Islet precursor cell (in vitro differentiated cells): Measurements from ENCODE around the gene CACNA1H.

Source experiments
- DNase-seq: peaks from one replicate; pipeline ENCODE4 v3.0.0-alpha.2; 2018

The CACNA1H gene

DNA sequence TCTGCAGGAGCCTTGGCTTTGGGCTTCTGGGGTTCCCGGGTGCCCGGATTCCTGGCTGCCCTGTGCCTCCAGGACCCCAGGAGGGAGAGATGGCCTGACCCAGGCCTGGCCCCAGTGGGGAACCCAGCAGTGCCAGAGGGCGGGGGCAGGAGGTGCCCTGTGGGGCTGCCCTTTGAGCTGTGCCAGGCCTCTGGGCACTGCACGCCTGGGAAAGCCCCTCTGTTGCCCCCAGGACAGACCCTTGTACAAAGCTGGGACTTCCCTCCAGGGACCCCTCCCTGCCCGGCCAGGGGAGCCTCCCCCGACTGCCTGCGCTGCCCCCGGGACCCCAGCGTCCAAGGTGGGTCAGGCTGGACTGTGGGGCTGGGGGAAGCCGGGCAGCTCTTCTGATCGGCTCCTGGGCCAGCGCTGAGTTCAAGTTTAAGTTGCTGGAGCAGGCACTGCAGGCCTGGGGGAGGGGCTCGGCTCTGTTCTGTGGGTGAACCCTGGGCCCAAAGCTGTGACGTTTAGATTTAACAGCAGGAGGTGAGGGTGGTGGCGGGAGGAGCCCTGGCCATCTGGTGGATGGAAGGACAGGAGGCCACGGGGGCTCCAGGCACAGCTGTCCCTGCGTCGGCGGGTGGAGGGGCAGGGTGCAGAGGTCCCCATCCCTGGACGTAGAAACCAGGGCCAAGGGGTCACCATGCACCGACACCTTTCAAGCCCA is 29.2 kb upstream of the CACNA1H start:
- no peak for DNase-seq

DNA sequence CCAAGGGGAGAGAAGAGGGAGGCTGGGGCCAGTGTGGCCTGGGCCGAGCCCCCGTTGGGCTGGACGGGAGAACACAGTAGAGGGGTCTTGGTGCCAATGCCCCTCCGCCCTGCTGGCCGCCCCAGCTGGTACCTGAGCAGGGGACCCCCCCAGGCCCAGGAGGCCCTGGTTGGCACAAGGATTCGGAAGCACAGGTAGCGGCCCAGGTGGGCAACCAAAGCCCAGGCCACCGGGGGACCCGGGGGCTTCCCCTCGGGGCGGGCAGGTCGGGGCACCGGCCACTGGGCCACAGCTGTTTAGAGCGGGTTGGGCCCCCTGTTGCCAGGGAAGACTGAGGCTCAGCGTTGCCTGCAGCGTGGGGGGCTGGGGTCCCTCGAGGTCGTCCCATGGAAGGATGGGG is 28.6 kb upstream of the CACNA1H start:
- no peak for DNase-seq

GRCh38 chr16:1124795-1125194 is 28.1 kb upstream of the CACNA1H start:
- no peak for DNase-seq

DNA sequence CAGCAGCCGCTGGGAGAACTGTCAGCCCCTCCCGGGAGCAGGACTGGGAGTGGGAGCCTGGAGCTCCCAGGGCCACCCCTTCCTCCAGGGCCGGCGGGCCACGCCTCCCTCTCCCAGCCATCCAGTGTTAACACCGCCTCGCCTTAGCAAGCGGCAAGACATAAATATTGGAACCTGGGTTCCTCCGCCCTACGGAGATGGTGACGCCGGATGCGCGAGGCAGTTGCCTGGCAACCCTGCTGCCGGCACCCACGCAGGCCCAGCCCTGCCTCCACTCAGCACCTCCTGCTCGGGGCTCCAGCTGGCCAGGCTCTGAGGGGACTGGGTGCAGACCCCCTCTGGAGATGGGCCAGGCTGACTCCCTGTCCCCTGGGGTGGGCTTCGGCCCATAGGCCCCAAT is 27.4 kb upstream of the CACNA1H start:
- no peak for DNase-seq

GRCh38 chr16:1126044-1126443 is 26.9 kb upstream of the CACNA1H start:
- DNase-seq, result no peak

DNA sequence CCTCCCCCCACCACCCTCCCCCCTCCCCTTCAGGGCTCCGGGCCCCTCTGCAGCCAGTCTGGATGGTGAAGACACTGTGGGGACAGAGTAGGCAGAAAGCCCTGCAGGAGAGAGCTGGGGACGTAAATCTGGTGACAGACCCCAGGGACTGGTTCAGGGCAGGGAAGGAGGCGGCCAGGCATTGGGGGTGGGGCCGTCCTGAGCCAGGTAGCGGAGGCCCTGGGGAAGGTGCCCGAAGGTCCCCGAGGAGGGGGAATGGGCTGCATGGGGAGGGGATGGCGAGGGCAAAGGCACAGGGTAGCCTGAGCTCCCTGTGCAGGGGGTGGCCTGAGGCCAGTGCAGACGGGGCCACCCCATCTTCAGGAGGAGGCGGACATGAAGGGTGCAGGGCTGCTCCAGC is 26.3 kb upstream of the CACNA1H start:
- no peak for DNase-seq

DNA sequence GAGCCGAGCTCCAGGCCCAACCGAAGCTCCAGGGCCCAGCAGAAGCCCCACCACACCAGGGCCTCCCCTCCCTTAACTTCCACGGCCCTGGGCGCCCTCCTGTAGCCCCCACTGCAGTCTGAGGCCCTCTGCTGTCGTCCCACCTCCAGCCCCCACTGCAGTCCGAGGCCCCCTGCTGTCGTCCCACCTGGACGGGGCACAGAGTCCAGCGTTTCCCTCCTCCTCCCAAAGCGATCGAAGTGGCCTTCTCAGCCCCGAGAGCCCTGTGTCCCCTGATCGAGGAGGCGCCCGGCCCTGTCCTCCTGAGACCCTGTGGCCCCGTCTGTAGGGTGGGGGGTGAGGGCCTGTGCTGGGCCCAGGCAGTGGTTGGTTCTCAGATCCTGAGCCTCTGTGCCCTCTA is 25.8 kb upstream of the CACNA1H start:
- no peak for DNase-seq

DNA sequence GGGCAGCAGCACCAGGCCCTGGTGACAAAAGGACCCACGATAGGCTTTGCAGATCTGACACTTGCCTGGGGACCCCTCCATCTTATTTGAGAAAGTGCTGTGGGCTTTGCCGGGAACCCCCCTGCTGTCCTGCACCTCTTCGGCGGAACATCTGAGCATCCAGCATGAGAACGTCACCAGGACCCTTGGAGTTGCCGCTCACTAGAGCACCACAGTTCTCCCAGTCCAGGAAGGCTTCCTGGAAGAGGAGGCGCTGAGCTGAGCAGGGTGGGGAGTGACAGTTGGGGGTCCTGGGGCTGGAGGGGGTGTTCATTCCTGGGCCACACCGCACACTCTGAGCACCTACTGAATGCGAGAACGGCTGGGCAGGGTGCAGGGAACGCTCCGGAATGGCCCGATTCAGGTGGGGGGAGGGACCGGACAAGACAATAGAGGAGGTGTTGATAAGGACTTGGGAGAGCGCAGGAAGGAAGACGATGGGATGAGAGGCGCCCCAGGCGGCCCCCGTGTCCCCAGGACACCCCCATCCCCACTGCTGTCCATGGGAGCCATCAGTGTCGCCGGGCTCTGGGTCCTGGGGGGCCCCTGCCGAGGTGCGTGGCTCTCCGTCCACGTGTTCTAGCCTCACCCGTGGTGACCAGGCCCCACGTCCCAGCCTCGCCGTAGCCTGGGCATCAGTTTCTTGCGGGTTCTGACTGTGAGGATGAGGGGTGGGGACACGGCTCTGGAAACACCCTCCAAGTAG is 24.8 kb upstream of the CACNA1H start:
- no peak for DNase-seq

DNA sequence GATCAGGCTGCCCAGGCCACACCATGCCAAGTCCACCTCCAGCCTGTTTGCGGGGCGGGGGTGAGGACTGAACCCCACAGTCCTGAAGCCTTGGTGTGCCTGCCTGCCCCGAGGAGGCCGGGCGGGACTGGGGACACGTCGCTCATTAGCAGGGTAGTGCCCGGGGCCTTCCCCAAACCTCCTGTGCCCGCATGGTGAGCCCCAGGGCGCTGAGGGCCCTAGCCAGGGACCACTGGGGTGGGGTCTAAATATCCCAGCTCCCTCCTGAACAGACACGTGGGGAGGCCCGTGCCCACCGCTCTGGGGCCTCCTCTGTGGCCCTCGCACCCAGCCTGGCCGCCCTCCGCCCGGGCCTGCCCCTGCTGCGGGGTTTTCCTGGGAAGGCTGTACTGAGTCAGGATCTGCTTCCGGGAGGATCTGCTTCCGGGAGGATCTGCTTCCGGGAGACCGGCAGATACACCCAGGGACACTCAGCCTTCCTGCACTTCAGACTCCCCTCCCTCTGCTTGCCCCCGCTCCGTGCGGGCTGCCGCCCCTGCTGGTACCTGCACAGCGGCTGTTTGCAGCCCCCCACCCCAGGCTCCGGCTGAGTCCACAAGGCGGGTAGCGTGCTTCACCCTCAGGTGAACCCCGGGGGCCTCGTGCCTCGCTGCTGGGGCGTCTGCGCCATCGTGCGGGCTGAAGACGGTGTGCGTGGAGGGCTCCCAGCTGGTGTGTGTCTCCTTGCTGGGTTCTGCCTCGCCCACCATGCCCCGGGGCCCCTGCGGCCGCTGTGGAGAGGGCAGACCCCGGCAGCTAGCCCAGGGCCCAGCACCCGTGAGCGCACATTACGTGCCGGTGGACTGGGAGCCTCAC is 23.6 kb upstream of the CACNA1H start:
- DNase-seq, result no peak

GRCh38 chr16:1130382-1130781 is 22.5 kb upstream of the CACNA1H start:
- DNase-seq, result no peak

DNA sequence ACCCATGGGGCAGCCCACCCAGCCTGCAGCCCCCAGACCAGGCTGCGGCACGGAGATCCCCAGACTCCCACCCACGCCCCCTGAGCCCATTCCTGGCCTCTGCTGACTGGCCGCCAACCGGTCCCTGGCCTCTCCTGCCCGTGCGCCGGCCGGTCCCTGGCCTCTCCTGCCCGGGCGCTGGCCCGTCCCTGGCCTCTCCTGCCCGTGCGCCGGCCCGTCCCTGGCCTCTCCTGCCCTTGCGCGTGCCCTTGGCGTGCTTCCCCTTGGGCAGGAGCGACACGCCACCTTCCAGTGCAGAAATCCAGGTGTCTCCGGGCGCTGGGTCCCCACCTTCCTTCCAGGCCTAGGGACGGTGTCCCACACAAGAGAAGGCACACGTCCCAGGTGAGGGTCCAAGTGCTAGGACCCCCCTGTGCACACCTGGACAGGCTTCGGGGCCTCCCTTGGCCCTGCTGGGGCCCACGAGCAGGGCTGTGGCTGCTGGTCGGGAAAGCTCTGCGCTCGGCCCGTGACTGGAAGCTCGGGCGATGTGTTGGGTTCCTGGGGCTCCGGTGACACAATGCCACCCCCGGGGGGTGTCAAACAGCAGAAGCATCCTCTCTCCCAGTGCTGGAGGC is 21.4 kb upstream of the CACNA1H start:
- no peak for DNase-seq

DNA sequence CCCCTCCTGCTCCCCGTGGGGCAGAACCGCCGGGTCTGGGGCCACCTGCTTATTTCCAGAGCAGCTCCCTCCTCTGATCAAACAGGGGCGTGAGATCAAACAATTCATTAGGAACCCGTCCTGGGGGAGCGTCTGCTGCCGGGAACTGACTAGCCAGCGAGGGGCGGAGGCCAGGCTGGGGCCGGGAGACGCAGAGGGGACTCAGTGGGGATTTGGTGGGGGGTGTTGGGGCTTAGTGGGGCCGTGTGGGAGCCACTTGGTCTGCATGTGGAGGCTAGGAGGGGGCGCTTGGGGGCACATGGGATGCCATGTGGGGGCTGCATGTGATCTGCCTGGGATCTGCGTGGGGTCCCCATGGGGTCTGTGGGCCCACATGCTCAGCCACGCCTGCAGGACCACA is 20.5 kb upstream of the CACNA1H start:
- DNase-seq, result no peak

DNA sequence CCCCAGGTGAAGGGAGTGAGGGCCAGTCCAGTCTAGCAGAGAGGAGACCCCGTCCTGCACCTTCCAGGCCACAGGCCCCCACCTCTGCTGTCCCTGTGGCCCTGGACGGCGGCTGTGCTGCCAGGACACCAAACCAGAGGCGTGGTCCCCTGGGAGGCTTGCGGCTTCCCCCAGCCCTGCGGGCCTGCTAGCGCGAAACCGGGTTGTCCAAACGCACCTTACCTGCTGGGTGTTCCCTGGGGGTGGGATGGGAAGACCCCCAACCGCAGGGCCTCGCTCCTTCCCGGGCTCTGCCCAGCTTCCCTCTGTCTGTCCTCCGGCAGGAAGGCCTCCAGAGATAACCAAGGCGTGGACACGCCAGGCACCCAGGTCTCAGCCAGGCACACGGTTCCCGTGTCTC is 19.6 kb upstream of the CACNA1H start:
- DNase-seq, result no peak

DNA sequence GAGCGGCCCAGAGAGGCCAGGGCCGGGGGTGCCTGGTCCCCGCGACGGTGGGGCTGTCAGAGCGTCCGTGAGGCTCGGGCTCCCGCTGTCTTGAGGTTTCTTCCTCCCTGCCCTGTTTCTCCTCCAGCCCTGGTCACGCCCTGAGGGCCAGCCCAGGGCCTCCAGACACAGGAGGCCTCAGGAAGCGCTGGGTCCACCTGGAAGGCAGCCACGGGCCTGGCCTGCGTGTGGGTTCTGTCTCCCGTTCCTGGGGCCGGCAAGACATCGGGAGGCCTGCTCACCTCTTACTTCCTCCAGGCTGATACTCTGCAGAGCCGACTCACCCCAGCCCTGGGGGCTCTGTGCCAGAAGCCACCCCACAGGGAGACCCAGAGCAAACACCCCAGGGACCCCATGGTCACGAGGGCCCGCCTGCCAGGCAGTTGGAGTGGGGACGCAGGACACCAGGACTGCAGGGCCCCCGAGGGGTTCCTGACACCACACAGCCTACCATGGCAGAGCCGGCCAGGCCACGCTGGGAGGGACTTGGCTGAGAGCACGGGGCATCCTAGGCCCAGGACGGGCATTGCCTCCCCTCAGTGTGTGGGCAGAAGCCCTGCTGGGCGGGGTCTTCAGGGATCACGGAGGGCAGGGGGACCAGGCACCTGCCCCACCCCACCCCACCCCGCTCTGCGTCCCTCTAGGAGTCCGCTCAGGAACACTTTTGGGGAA is 18.9 kb upstream of the CACNA1H start:
- DNase-seq, result no peak

GRCh38 chr16:1134776-1135458 is 18.0 kb upstream of the CACNA1H start:
- no peak for DNase-seq

GRCh38 chr16:1135459-1135825 is 17.5 kb upstream of the CACNA1H start:
- DNase-seq, result no peak

GRCh38 chr16:1137604-1138003 is 15.3 kb upstream of the CACNA1H start:
- DNase-seq, result no peak

DNA sequence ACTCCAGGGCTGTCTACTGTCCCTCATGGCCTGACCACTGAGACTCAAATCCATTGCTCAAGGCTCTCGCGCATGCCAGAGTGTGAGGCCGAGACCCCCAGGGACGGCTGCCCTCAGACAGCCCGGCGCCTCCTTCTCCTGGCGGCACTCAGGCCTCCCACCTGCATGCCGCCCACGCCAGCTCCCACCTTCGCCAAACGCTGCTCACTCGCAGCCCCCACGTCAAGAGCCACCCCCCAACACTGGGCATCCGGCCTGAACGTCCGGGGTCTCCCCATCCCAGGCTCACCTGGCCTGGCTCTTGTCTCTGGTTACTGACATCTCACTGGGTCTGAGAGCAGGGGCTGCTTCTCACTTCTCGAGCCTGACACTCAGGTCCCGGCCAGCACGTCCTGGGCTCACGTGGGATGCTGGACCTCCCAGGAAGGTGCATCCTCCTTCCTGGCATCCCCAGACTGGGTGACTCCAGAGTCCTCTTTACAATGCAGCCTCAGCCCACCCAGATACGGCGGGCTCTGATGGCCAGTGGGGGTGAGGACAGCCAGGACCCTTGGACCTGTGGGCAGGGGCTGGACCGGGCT is 12.2 kb upstream of the CACNA1H start:
- no peak for DNase-seq

DNA sequence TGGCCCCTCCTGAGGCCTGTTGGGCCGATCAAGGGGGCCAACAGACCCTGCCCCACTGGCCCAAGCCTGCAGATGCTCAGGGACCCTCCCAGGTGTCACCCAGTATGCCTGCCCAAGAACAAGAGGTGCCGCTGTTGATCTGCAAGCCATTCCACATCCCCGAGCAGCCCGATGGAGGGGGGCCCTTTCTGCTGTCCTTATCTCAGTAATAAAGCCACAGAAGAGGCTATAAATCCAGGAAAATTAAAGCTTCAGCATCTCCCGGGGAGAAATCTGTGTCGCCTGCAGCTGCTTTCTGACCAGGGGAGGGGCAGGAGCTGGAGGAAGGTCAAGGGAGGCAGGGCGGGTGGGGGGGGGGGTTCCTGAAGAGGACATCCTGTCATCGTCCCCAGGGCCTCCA is 11.7 kb upstream of the CACNA1H start:
- DNase-seq, result no peak

DNA sequence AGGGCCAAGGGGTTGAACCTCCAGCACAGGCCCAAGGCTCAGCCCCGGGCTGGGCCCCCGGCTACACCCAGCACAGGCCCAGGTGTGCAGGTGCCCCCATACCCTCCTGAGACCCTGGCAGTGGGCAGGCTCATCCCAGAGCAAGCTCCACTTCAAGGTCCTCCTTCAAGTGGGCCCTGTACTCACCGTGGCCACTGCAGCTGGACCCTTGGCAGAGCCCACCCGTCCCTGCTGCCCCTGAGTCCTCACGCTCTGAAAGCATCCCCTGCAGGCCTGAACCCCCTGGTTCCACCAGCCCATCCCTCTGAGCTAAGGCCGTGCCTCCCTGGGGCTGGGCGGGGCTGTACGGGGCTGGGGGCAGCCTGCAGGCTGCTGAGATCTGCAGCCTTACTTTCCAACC is 11.2 kb upstream of the CACNA1H start:
- DNase-seq, result no peak

GRCh38 chr16:1142911-1143310 is 10.0 kb upstream of the CACNA1H start:
- DNase-seq, result no peak
